LNCaP clone FGC (cell line): ENCODE results near the gene FEN1.

Experiments used
- DNase-seq: peaks from one replicate; pipeline ENCODE4 v3.0.0-alpha.2; 2011; ENCODE audit warnings: low read depth
- H3K4me3 ChIP-seq: 2 replicates; pipeline ENCODE4 v1.5.1; 2011; ENCODE audit warnings: mild to moderate bottlenecking, low read depth, low read length, control low read depth
- CTCF ChIP-seq: IDR thresholded peaks from 2 replicates; pipeline ENCODE4 v1.5.1; 2012; ENCODE audit warnings: mild to moderate bottlenecking; ENCODE audit not compliant: control insufficient read depth, insufficient read depth; ENCODE audit errors: extremely low read depth

Gene FEN1

GRCh38 chr11:61769946-61770683 is 22.6 kb upstream of the FEN1 start:
- no peak for DNase-seq
- no peak for TF ChIP-seq CTCF
- H3K4me3 ChIP-seq = no peak overlapping the region

GRCh38 chr11:61771195-61771894 is 21.4 kb upstream of the FEN1 start:
- DNase-seq = no peak

GRCh38 chr11:61771985-61772455 is 20.7 kb upstream of the FEN1 start:
- no peak for DNase-seq

More at GRCh38 chr11:61771195-61771894, 21.4 kb upstream of the FEN1 start:
- TF ChIP-seq CTCF = no peak
- no peak overlapping the region for H3K4me3 ChIP-seq

GRCh38 chr11:61773356-61773755 is 19.4 kb upstream of the FEN1 start:
- TF ChIP-seq CTCF = no peak
- no peak overlapping the region for H3K4me3 ChIP-seq
- DNase-seq = no peak

More at GRCh38 chr11:61771985-61772455, 20.7 kb upstream of the FEN1 start:
- no peak overlapping the region for H3K4me3 ChIP-seq
- TF ChIP-seq CTCF = no peak

- no peak for TF ChIP-seq CTCF
- H3K4me3 ChIP-seq = no peak overlapping the region
- DNase-seq = no peak
Observed at GRCh38 chr11:61773809-61774208, 18.9 kb upstream of the FEN1 start.

GRCh38 chr11:61774411-61774810 is 18.3 kb upstream of the FEN1 start:
- DNase-seq = no peak
- no peak overlapping the region for H3K4me3 ChIP-seq
- TF ChIP-seq CTCF = no peak

- no peak overlapping the region for H3K4me3 ChIP-seq
- no peak for TF ChIP-seq CTCF
- DNase-seq = no peak
Observed at GRCh38 chr11:61775106-61775505, 17.6 kb upstream of the FEN1 start.
